Liver (tissue), 9 donors: ENCODE results near the gene NUP50. TPM values are rescaled to one million over a fixed set of nuclear protein-coding genes. Genes with fewer than 3 reads are reported as not detected.

Experiments
- DNase-seq: peaks from one replicate; pipeline ENCODE4 v3.0.0-alpha.2; 2017; ENCODE audit warnings: low spot score
- H3K27ac ChIP-seq, 2 donors: one replicate each; pipeline ENCODE4 v1.7.0; 2013; ENCODE audit warnings: inconsistent platforms in 2 of 2, low read length in 2 of 2, control low read depth in 1 of 2, low read depth in 1 of 2, mild to moderate bottlenecking in 1 of 2
- H3K27me3 ChIP-seq, 4 donors: one replicate each; pipeline versions ENCODE4 v1.6.1 to v1.7.0; 2013; ENCODE audit warnings: low read length in 3 of 4, inconsistent platforms in 1 of 4, mild to moderate bottlenecking in 1 of 4, moderate library complexity in 1 of 4; ENCODE audit not compliant: control insufficient read depth in 4 of 4, insufficient read depth in 4 of 4
- H3K36me3 ChIP-seq, 4 donors: one replicate each; pipeline versions ENCODE4 v1.6.1 to v1.7.0; 2013; ENCODE audit warnings: low read length in 3 of 4, mild to moderate bottlenecking in 3 of 4, low read depth in 1 of 4, moderate library complexity in 1 of 4; ENCODE audit not compliant: control insufficient read depth in 4 of 4, insufficient read depth in 3 of 4
- H3K4me1 ChIP-seq, 4 donors: one replicate each; pipeline versions ENCODE4 v1.6.1 to v1.7.0; 2013; ENCODE audit warnings: low read length in 3 of 4, mild to moderate bottlenecking in 3 of 4, moderate library complexity in 1 of 4; ENCODE audit not compliant: control insufficient read depth in 4 of 4, insufficient read depth in 4 of 4
- H3K4me3 ChIP-seq, 3 donors: one replicate each; pipeline versions ENCODE4 v1.6.1 to v1.7.0; 2013; ENCODE audit warnings: low read length in 3 of 3, control low read depth in 1 of 3, low read depth in 1 of 3, mild to moderate bottlenecking in 1 of 3
- H3K9ac ChIP-seq, 2 donors: one replicate each; pipeline ENCODE4 v1.7.0; 2013; ENCODE audit warnings: low read length in 2 of 2, mild to moderate bottlenecking in 2 of 2, moderate library complexity in 2 of 2, control low read depth in 1 of 2, low read depth in 1 of 2
- H3K9me3 ChIP-seq, 4 donors: one replicate each; pipeline versions ENCODE4 v1.6.1 to v1.7.0; 2013; ENCODE audit warnings: low read length in 3 of 4; ENCODE audit not compliant: control insufficient read depth in 4 of 4
- EGR1 ChIP-seq, 2 donors: IDR thresholded peaks; 2 replicates each; pipeline ENCODE4 v1.6.1; 2016 to 2018; ENCODE audit warnings: antibody characterized with exemption in 2 of 2, low read depth in 2 of 2
- FOXA1 ChIP-seq: IDR thresholded peaks from 2 replicates; pipeline ENCODE4 v1.6.1; 2016; ENCODE audit warnings: antibody characterized with exemption
- FOXA2 ChIP-seq: IDR thresholded peaks from 2 replicates; pipeline ENCODE4 v1.6.1; 2016; ENCODE audit warnings: antibody characterized with exemption
- GABPA ChIP-seq, 2 donors: IDR thresholded peaks in 1 of 2; conservative IDR thresholded peaks in 1 of 2; 2 replicates each; pipeline ENCODE4 v1.6.1; 2016; ENCODE audit warnings: antibody characterized with exemption in 2 of 2, mild to moderate bottlenecking in 1 of 2, moderate library complexity in 1 of 2
- HNF4A ChIP-seq, 2 donors: conservative IDR thresholded peaks; 2 replicates each; pipeline ENCODE4 v1.6.1; 2016; ENCODE audit warnings: antibody characterized with exemption in 2 of 2, mild to moderate bottlenecking in 2 of 2
- HNF4G ChIP-seq: IDR thresholded peaks from 2 replicates; pipeline ENCODE4 v1.6.1; 2016; ENCODE audit warnings: antibody characterized with exemption
- NR2F2 ChIP-seq: IDR thresholded peaks from 2 replicates; pipeline ENCODE4 v1.6.1; 2016; ENCODE audit warnings: antibody characterized with exemption
- RAD21 ChIP-seq, 2 donors: IDR thresholded peaks; 2 replicates each; pipeline ENCODE4 v1.6.1; 2016; ENCODE audit warnings: antibody characterized with exemption in 2 of 2, mild to moderate bottlenecking in 2 of 2
- RXRA ChIP-seq, 2 donors: IDR thresholded peaks; 2 replicates each; pipeline ENCODE4 v1.6.1; 2017 to 2018; ENCODE audit warnings: antibody characterized with exemption in 2 of 2, mild to moderate bottlenecking in 1 of 2
- SP1 ChIP-seq: IDR thresholded peaks from 2 replicates; pipeline ENCODE4 v1.6.1; 2018; ENCODE audit warnings: antibody characterized with exemption, mild to moderate bottlenecking
- TAF1 ChIP-seq: conservative IDR thresholded peaks from 2 replicates; pipeline ENCODE4 v1.6.1; 2016; ENCODE audit warnings: antibody characterized with exemption, mild to moderate bottlenecking
- WGBS: extraction: QIAGEN DNeasy Blood & Tissue Kit; methylation state at CpG from one replicate; pipeline ENCODE4 v1.1.7; 2013; 5-methylcytosine and 5-hydroxymethylcytosine counted together
- polyA plus RNA-seq, 2 donors: library from polyadenylated mRNA; stranded (reverse) in 1 of 2; unstranded in 1 of 2; fragments of 200-250 nt in 1 of 2; fragments of >200 nt in 1 of 2; fragmentation: Nextera tagmentation in 1 of 2; extraction: Ambion mirVana in 1 of 2; gene quantifications; one replicate each; pipeline versions ENCODE4 v1.2.1 to v1.2.3, GENCODE V29; 2013 to 2015
- total RNA-seq, 2 donors: library from RNA; depleted of rRNA; stranded (reverse); fragments of >200 nt; gene quantifications; one replicate each; pipeline ENCODE4 v1.2.3, GENCODE V29; 2014
- TF ChIP-seq, protein P1 (sequence below): fragments of 150-350 bp; IDR thresholded peaks from 2 replicates; pipeline ENCODE4 v1.5.1; 2017; ENCODE audit warnings: improper control_type of control experiment, low read depth, low read length; ENCODE audit not compliant: missing input control
- TF ChIP-seq, protein P2 (sequence below): IDR thresholded peaks from 2 replicates; pipeline ENCODE4 v1.6.1; 2016; ENCODE audit warnings: antibody characterized with exemption
- TF ChIP-seq, protein P3 (sequence below): IDR thresholded peaks from 2 replicates; pipeline ENCODE4 v1.6.1; 2016; ENCODE audit warnings: antibody characterized with exemption, mild to moderate bottlenecking
- TF ChIP-seq, protein P4 (sequence below): IDR thresholded peaks from 2 replicates; pipeline ENCODE4 v1.6.1; 2016; ENCODE audit warnings: antibody characterized with exemption
- TF ChIP-seq, protein P5 (sequence below): IDR thresholded peaks from 2 replicates; pipeline ENCODE4 v1.6.1; 2016; ENCODE audit warnings: antibody characterized with exemption
- donor health status: healthy.
- donor health status: healthy.
- donor health status: healthy.
- donor health status: healthy.
- donor health status: healthy.

NUP50 gene
- total and polyA plus RNA-seq, 4 donors: 8.7 to 48.2 (median 24.8) TPM

DNA sequence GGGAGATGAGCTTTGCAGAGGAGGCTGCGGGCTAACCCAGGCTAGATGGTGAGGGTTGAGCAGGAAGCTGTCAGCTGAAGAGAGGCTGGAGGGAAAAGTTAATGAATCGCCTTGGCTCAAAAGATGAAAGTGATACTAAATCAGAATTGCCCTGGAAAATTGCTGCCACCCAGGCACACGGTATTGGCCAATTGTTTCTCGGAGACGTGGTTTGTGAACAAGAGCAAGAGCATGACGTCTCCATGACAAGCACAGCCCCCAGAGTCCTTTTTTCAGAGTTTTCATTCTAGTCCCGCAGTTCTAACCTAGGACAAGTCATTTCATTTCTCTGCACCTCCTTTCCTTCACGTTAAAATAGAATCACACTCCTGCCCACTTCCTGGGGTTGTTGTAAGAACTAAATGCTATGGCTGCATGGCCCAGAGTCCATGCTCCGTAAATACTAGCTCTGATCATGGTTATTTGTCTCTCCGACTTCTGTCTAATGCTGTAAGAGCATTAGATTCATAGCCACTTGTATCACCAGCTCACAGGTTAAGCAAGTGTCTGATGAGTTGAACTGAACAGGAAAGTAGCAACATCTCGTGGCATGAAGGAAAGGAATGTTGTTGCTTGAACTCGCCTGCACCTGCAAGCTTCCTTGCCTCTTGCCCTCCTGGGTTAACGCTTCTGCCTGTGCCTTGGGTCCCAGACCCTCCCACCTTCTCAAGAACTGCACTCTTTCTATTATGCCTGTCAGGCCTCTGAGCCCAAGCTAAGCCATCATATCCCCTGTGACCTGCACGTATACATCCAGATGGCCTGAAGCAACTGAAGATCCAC, 33.8 kb upstream of the NUP50 start:
- Histone ChIP-seq H3K9me3 (peaks cover 3 to 8% (median 6%) of the 10 kb centered on the region in 4 donors), H3K9ac (no peak overlapping the region), H3K36me3 (peaks cover 6 to 12% (median 11%) of the 10 kb centered on the region in 4 donors), H3K27ac (no peak overlapping the region), H3K27me3 (no peaks in the 10 kb centered on the region), H3K4me3 (no peak overlapping the region), H3K4me1 (no peaks in the 10 kb centered on the region)
- WGBS: 66% methylated on average over 14 of the region's 14 CpGs
- DNase-seq: no peak
- TF ChIP-seq RXRA (IDR thresholded peaks at IDR 0.05) (no peak), HNF4G (no peak), GABPA (IDR thresholded peaks at IDR 0.05 in 1 of 2, conservative IDR thresholded peaks at IDR 0.05 in 1 of 2) (no peak), FOXA2 (no peak), SP1 (no peak), HNF4A (conservative IDR thresholded peaks at IDR 0.05) (no peak), NR2F2 (no peak)
- TF ChIP-seq, protein P1, sequence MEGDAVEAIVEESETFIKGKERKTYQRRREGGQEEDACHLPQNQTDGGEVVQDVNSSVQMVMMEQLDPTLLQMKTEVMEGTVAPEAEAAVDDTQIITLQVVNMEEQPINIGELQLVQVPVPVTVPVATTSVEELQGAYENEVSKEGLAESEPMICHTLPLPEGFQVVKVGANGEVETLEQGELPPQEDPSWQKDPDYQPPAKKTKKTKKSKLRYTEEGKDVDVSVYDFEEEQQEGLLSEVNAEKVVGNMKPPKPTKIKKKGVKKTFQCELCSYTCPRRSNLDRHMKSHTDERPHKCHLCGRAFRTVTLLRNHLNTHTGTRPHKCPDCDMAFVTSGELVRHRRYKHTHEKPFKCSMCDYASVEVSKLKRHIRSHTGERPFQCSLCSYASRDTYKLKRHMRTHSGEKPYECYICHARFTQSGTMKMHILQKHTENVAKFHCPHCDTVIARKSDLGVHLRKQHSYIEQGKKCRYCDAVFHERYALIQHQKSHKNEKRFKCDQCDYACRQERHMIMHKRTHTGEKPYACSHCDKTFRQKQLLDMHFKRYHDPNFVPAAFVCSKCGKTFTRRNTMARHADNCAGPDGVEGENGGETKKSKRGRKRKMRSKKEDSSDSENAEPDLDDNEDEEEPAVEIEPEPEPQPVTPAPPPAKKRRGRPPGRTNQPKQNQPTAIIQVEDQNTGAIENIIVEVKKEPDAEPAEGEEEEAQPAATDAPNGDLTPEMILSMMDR: no peak
- TF ChIP-seq, protein P2, sequence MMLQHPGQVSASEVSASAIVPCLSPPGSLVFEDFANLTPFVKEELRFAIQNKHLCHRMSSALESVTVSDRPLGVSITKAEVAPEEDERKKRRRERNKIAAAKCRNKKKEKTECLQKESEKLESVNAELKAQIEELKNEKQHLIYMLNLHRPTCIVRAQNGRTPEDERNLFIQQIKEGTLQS: no peak
- TF ChIP-seq, protein P3, sequence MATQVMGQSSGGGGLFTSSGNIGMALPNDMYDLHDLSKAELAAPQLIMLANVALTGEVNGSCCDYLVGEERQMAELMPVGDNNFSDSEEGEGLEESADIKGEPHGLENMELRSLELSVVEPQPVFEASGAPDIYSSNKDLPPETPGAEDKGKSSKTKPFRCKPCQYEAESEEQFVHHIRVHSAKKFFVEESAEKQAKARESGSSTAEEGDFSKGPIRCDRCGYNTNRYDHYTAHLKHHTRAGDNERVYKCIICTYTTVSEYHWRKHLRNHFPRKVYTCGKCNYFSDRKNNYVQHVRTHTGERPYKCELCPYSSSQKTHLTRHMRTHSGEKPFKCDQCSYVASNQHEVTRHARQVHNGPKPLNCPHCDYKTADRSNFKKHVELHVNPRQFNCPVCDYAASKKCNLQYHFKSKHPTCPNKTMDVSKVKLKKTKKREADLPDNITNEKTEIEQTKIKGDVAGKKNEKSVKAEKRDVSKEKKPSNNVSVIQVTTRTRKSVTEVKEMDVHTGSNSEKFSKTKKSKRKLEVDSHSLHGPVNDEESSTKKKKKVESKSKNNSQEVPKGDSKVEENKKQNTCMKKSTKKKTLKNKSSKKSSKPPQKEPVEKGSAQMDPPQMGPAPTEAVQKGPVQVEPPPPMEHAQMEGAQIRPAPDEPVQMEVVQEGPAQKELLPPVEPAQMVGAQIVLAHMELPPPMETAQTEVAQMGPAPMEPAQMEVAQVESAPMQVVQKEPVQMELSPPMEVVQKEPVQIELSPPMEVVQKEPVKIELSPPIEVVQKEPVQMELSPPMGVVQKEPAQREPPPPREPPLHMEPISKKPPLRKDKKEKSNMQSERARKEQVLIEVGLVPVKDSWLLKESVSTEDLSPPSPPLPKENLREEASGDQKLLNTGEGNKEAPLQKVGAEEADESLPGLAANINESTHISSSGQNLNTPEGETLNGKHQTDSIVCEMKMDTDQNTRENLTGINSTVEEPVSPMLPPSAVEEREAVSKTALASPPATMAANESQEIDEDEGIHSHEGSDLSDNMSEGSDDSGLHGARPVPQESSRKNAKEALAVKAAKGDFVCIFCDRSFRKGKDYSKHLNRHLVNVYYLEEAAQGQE: no peak
- TF ChIP-seq, protein P4, sequence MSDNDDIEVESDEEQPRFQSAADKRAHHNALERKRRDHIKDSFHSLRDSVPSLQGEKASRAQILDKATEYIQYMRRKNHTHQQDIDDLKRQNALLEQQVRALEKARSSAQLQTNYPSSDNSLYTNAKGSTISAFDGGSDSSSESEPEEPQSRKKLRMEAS: no peak

DNA sequence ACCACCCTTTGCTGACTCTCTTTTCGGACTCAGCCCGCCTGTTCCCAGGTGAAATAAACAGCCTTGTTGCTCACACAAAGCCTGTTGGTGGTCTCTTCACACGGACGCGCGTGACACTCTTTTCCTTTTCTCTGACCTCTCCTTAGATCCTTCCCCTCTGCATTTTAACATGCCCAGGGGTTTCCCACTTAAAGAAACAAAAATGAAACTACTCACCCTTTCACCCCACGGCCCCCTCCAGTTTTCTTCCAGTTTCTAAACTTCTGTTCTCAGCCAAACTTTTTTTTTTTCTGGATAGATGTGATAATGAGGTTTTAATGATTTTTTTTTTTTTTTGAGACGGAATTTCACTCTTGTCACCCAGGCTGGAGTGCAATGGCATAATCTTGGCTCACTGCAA, 32.8 kb upstream of the NUP50 start:
- Histone ChIP-seq H3K4me3 (no peak overlapping the region), H3K4me1 (no peaks in the 10 kb centered on the region), H3K9ac (no peak overlapping the region), H3K36me3 (peaks cover 6 to 12% (median 11%) of the 10 kb centered on the region in 4 donors), H3K27ac (no peak overlapping the region), H3K9me3 (peaks cover 3 to 8% (median 6%) of the 10 kb centered on the region in 4 donors), H3K27me3 (no peaks in the 10 kb centered on the region)
- no peak for DNase-seq
- WGBS: 87% methylated on average over 8 of the region's 8 CpGs
- TF ChIP-seq HNF4A (conservative IDR thresholded peaks at IDR 0.05) (no peak), TAF1 (no peak), HNF4G (no peak), FOXA2 (no peak), RAD21 (IDR thresholded peaks at IDR 0.05) (no peak), NR2F2 (no peak), EGR1 (IDR thresholded peaks at IDR 0.05; ENCODE audit: low read depth in 2 of 2) (no peak), FOXA1 (no peak), SP1 (no peak)
- TF ChIP-seq, protein P5, sequence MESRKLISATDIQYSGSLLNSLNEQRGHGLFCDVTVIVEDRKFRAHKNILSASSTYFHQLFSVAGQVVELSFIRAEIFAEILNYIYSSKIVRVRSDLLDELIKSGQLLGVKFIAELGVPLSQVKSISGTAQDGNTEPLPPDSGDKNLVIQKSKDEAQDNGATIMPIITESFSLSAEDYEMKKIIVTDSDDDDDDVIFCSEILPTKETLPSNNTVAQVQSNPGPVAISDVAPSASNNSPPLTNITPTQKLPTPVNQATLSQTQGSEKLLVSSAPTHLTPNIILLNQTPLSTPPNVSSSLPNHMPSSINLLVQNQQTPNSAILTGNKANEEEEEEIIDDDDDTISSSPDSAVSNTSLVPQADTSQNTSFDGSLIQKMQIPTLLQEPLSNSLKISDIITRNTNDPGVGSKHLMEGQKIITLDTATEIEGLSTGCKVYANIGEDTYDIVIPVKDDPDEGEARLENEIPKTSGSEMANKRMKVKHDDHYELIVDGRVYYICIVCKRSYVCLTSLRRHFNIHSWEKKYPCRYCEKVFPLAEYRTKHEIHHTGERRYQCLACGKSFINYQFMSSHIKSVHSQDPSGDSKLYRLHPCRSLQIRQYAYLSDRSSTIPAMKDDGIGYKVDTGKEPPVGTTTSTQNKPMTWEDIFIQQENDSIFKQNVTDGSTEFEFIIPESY: no peak
- TF ChIP-seq, protein P3: no peak
- TF ChIP-seq, protein P2: no peak
